ENCODE measurements around the gene NUDT22. TPM values are rescaled to one million over a fixed set of nuclear protein-coding genes. Genes with fewer than 3 reads are reported as not detected.
"Not testable (repeated sequence)": the region's sequence is repeated elsewhere in the genome, so short reads cannot be mapped to it uniquely, and the experiment has no call there.

The NUDT22 gene
- total and polyA plus RNA-seq, 2 experiments from 2014 or later, result 33.9 to 67.0 TPM

DNA sequence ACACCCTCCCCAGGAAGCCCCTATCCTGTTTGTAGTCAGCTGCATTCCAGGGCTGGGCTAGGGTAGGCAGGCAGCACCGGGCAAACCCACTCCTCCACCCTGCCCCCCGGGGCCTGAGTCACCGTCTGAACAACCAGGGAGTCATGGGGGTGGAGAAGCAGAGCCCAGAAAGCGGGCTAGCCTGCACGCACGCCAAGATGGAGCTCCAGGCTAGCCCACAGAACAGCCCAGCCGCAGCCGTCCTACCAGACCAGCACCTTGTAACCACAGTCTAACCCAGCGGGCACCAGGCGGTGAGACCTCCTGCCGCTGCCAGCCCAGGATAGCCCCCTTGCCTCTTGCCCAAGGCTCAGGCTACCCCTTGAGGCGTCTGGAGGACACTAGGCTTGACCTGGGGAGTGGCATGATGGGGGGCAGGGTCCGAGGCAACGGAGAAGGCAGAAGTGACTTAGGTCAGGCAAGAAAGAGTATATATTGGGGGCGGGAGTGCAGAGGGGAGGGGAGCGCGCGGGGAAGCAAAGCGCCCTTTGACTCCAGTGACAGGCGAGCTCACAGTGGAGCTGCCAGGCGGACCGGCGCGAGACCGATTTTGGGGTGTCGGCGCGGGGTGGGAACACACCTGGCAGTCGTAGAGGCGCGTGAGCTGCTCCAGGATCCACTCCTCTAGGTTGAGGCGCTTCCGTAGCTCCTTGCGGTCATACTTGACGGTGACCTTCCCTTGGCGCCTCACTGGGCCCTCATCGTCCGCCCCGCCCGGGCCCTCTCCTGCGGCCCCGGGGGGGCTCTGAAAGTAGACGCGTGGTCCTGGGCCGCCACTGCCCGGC, 19.9 kb downstream of the NUDT22 start:
- H3K27ac Mint-ChIP-seq, result peak overlapping the region; percentile 88
- ATAC-seq (no peak), DNase-seq (ENCODE audit: low spot score) (peak; percentile 65)
- no peaks in the 10 kb centered on the region for H3K9me3 Mint-ChIP-seq
- no peak for TF ChIP-seq ZNF462 (CRISPR knock-in tag; IDR thresholded peaks at IDR 0.05)
- no peak for TF ChIP-seq EZH2phosphoT487 (IDR thresholded peaks at IDR 0.05; ENCODE audit: unreplicated experiment)
- no peak; the same call in 1 of the 2 replicates for TF ChIP-seq POLR2AphosphoS5 (IDR thresholded peaks at IDR 0.05; ENCODE audit: low read depth)
- no peak for TF ChIP-seq ZNF114 (CRISPR knock-in tag; IDR thresholded peaks at IDR 0.05)
- TF ChIP-seq, protein P1, sequence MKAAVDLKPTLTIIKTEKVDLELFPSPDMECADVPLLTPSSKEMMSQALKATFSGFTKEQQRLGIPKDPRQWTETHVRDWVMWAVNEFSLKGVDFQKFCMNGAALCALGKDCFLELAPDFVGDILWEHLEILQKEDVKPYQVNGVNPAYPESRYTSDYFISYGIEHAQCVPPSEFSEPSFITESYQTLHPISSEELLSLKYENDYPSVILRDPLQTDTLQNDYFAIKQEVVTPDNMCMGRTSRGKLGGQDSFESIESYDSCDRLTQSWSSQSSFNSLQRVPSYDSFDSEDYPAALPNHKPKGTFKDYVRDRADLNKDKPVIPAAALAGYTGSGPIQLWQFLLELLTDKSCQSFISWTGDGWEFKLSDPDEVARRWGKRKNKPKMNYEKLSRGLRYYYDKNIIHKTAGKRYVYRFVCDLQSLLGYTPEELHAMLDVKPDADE (IDR thresholded peaks at IDR 0.05), result no peak
- TF ChIP-seq STAT1 (IDR thresholded peaks at IDR 0.05; ENCODE audit: unreplicated experiment), result no peak
- no peak for TF ChIP-seq EZH2 (IDR thresholded peaks at IDR 0.05; ENCODE audit: low read depth, unreplicated experiment)
- TF ChIP-seq NANOG (IDR thresholded peaks at IDR 0.05; ENCODE audit: borderline replicate concordance), result no peak
- no peak for TF ChIP-seq CREB1 (CRISPR knock-in tag; IDR thresholded peaks at IDR 0.05; ENCODE audit: low read depth)
- TF ChIP-seq, protein P2, sequence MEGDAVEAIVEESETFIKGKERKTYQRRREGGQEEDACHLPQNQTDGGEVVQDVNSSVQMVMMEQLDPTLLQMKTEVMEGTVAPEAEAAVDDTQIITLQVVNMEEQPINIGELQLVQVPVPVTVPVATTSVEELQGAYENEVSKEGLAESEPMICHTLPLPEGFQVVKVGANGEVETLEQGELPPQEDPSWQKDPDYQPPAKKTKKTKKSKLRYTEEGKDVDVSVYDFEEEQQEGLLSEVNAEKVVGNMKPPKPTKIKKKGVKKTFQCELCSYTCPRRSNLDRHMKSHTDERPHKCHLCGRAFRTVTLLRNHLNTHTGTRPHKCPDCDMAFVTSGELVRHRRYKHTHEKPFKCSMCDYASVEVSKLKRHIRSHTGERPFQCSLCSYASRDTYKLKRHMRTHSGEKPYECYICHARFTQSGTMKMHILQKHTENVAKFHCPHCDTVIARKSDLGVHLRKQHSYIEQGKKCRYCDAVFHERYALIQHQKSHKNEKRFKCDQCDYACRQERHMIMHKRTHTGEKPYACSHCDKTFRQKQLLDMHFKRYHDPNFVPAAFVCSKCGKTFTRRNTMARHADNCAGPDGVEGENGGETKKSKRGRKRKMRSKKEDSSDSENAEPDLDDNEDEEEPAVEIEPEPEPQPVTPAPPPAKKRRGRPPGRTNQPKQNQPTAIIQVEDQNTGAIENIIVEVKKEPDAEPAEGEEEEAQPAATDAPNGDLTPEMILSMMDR (conservative IDR thresholded peaks at IDR 0.05; ENCODE audit: low read depth in 2 of 2), result no peak
- TF ChIP-seq ZNF331 (CRISPR knock-in tag; IDR thresholded peaks at IDR 0.05; ENCODE audit: low read depth), result no peak
- Histone ChIP-seq H3K27me3 (ENCODE audit: insufficient read depth) (no peaks in the 10 kb centered on the region), H3F3A (replicated peaks; ENCODE audit: low read depth) (peaks cover 51% of the 10 kb centered on the region), H3K4me2 (peak overlapping the region; percentile 93), H4K20me1 (replicated peaks; ENCODE audit: insufficient read depth) (no peaks in the 10 kb centered on the region; the same call in 1 of the 2 replicates), H2AFZ (no peak overlapping the region), H3K4me3 (peak overlapping the region; percentile 99), H3K27ac (ENCODE audit: low read depth) (no peak overlapping the region), H3K79me2 (replicated peaks; ENCODE audit: insufficient read depth) (peaks cover 26% of the 10 kb centered on the region), H3K4me1 (ENCODE audit: insufficient read depth) (peaks cover 44% of the 10 kb centered on the region), H3K36me3 (ENCODE audit: insufficient read depth) (no peaks in the 10 kb centered on the region), H3K9me2 (ENCODE audit: insufficient read depth) (no peaks in the 10 kb centered on the region)
- H3K4me3 Mint-ChIP-seq, result peak overlapping the region; percentile 87
- peaks cover 37% of the 10 kb centered on the region for H3K27me3 Mint-ChIP-seq (ENCODE audit: insufficient read depth, low read depth, poor library complexity)
- peaks cover 47% of the 10 kb centered on the region for H3K4me1 Mint-ChIP-seq
- H3K36me3 Mint-ChIP-seq (ENCODE audit: low read depth), result peaks cover 17% of the 10 kb centered on the region

- Mint-ChIP-seq H3K4me3 (peak overlapping the region; percentile 88; the same call in 2 of the 3 replicates), H3K36me3 (ENCODE audit: low read depth) (peaks cover 17% of the 10 kb centered on the region), H3K4me1 (peaks cover 47% of the 10 kb centered on the region), H3K27me3 (ENCODE audit: insufficient read depth, low read depth, poor library complexity) (peaks cover 36% of the 10 kb centered on the region)
- H3F3A ChIP-seq (replicated peaks; ENCODE audit: low read depth), result peaks cover 51% of the 10 kb centered on the region
- not testable (repeated sequence) for DNase-seq (ENCODE audit: low spot score); H2AFZ ChIP-seq; H3K36me3 ChIP-seq (ENCODE audit: insufficient read depth); H3K9me3 Mint-ChIP-seq; H3K27ac ChIP-seq (ENCODE audit: low read depth); ATAC-seq; H3K27ac Mint-ChIP-seq; H3K9me2 ChIP-seq (ENCODE audit: insufficient read depth); H4K20me1 ChIP-seq (replicated peaks; ENCODE audit: insufficient read depth); H3K27me3 ChIP-seq (ENCODE audit: insufficient read depth)
- H3K4me2 ChIP-seq, result peak overlapping the region; percentile 93; the same call in 1 of the 2 replicates
- peak overlapping the region; percentile 99 for H3K4me3 ChIP-seq
- peaks cover 44% of the 10 kb centered on the region for H3K4me1 ChIP-seq (ENCODE audit: insufficient read depth)
- H3K79me2 ChIP-seq (replicated peaks; ENCODE audit: insufficient read depth), result peaks cover 26% of the 10 kb centered on the region
Measured at GRCh38 chr11:64246621-64246870, 20.5 kb downstream of the NUDT22 start.

Data from GM23338 (cell line).